GM20000 (cell line): ENCODE results near the gene BPIFA2.

Experiments
- DNase-seq: peaks from one replicate; pipeline ENCODE4 v3.0.0; 2012; ENCODE audit warnings: low spot score
- CTCF ChIP-seq: IDR thresholded peaks from 2 replicates; pipeline ENCODE4 v1.5.1; 2012; ENCODE audit warnings: mild to moderate bottlenecking, control low read depth; ENCODE audit errors: extremely low read depth, missing control alignments

Gene BPIFA2

GRCh38 chr20:33172781-33173180 lies 4.8 kb downstream of the BPIFA2 start:
- no peak for DNase-seq
- no peak for TF ChIP-seq CTCF

DNA sequence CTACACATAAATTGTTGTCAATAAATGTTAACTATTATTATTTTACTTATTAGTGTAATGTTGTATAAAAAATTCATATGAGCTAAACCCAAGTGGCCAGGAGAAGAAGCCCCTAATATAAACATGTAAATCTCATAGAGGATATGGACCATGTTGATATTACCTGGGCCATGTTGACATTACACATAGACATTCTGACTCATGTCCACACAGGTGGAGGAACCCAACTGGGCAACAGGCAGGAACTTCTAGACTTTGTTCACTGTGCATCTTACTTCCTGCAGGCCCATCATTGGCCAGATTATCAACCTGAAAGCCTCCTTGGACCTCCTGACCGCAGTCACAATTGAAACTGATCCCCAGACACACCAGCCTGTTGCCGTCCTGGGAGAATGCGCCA lies 7.2 kb downstream of the BPIFA2 start:
- TF ChIP-seq CTCF, result no peak
- no peak for DNase-seq

- no peak for TF ChIP-seq CTCF
- DNase-seq, result no peak
Observed at GRCh38 chr20:33176101-33176500, 8.1 kb downstream of the BPIFA2 start.

- no peak for DNase-seq
Observed at GRCh38 chr20:33177866-33178265, 9.9 kb downstream of the BPIFA2 start.

DNA sequence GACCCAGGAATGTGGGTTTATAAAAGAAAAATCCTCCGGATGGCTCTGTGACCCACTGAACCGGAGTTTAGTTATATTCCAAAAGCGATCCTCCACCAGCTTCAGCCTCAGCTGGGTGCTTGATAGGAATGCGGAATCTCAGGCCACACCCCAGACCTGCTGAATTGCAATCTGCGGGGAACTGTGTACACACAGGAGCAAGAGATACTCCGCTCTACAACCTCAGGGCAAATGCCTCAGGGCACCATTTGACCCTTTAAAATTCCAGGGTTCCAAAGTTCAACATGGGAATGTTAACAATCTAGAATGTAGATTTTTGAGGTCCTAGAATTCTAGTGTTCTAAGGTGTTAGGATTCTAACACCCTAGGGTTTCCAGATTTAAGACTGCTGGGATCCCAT lies 10.8 kb downstream of the BPIFA2 start:
- no peak for TF ChIP-seq CTCF
- DNase-seq, result no peak

More at GRCh38 chr20:33177866-33178265, 9.9 kb downstream of the BPIFA2 start:
- TF ChIP-seq CTCF, result no peak

- TF ChIP-seq CTCF, result no peak
- no peak for DNase-seq
Observed at GRCh38 chr20:33180169-33180568, 12.2 kb downstream of the BPIFA2 start.

DNA sequence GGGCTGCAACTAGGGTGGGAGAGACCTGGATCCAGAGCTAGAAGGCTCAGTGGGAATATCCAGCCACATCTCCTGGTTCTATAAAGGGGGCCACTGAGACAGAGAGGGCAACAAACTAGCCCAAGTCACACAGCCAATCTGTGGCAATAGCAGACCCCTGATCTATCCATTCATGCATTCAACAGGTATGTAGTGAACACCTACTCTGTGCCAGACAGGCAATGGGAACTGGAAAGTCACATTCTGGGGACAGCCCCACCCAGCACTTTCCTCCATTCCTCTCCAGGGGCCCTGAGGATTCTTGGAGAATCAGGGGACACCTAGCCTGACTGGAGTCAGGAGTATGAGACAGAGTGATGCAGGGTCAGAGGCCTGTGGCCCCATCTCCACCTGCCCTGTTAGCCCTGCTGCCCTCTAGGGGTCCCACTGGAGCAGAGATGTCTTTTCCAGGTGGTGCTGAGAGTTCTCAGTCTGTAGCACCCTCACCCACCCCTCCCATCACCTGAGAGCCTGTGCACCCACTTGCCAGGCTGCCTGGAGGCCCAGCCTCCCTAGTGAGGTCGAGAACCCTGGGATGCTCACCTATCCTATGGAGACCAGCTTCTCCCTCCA lies 13.6 kb downstream of the BPIFA2 start:
- TF ChIP-seq CTCF, result no peak
- DNase-seq, result no peak
